Lower lobe of right lung (tissue), 2 donors: ENCODE results near the gene RANBP2. TPM values are rescaled to one million over a fixed set of nuclear protein-coding genes. Genes with fewer than 3 reads are reported as not detected.

Experiments used
- ATAC-seq, 2 donors: fragments of 200-7000 bp; cut with Tn5 transposase; one replicate each; pipeline ENCODE4 v1.9.1; 2020 to 2022; ENCODE audit warnings: mild to moderate bottlenecking in 2 of 2, moderate library complexity in 2 of 2
- DNase-seq: peaks from one replicate; pipeline ENCODE4 v3.0.0-alpha.2; 2020
- H3K27ac ChIP-seq: fragments of 200-600 bp; one replicate; pipeline ENCODE4 v1.8.0; 2022
- H3K27me3 ChIP-seq: fragments of 200-600 bp; one replicate; pipeline ENCODE4 v1.8.0; 2022; ENCODE audit warnings: low read depth
- H3K36me3 ChIP-seq: fragments of 200-600 bp; one replicate; pipeline ENCODE4 v1.8.0; 2022; ENCODE audit warnings: mild to moderate bottlenecking
- H3K4me1 ChIP-seq: fragments of 200-600 bp; one replicate; pipeline ENCODE4 v1.8.0; 2022
- H3K4me3 ChIP-seq: fragments of 200-600 bp; one replicate; pipeline ENCODE4 v1.8.0; 2022; ENCODE audit warnings: mild to moderate bottlenecking
- H3K9me3 ChIP-seq: fragments of 200-600 bp; one replicate; pipeline ENCODE4 v1.8.0; 2022
- CTCF ChIP-seq: fragments of 200-600 bp; IDR thresholded peaks from one replicate; pipeline ENCODE4 v1.8.0; 2022; ENCODE audit warnings: antibody characterized with exemption, mild to moderate bottlenecking
- intact Hi-C: fragments of 100-400 bp; cut with DNase I; formaldehyde crosslinking; loops from one replicate; pipeline ENCODE4 v1.11.0; 2022
- total RNA-seq: library from RNA; stranded (reverse); fragmentation: NEBNext Ultra II Directional; extraction: Animal tissue kit (Norgen Biotek cat#: 25700); gene quantifications from one replicate; pipeline ENCODE4 v1.2.1, GENCODE V29; 2021
- donor health status: DM: no; HTN: yes; CAD: no; lungs with severe emphysema.

The RANBP2 gene
- total RNA-seq, 1 donor from 2014 or later, result 72.5 TPM

- intact Hi-C loops, result no loop called here
- no peaks in the 10 kb centered on the region for H3K27me3 ChIP-seq
- H3K4me3 ChIP-seq, result peak overlapping the region; percentile 75
- peak overlapping the region; percentile 81 for H3K27ac ChIP-seq
- peaks cover 5% of the 10 kb centered on the region for H3K4me1 ChIP-seq
- ATAC-seq (no peak), DNase-seq (no peak)
- no peak for TF ChIP-seq CTCF
- H3K36me3 ChIP-seq, result peaks cover 27% of the 10 kb centered on the region
- H3K9me3 ChIP-seq, result no peaks in the 10 kb centered on the region
These were observed 67.9 kb downstream of the RANBP2 start for GRCh38 chr2:108787216-108787541.

GRCh38 chr2:108803045-108803736 lies 83.9 kb downstream of the RANBP2 start:
- no peak for TF ChIP-seq CTCF
- intact Hi-C loops, result no loop called here

DNA sequence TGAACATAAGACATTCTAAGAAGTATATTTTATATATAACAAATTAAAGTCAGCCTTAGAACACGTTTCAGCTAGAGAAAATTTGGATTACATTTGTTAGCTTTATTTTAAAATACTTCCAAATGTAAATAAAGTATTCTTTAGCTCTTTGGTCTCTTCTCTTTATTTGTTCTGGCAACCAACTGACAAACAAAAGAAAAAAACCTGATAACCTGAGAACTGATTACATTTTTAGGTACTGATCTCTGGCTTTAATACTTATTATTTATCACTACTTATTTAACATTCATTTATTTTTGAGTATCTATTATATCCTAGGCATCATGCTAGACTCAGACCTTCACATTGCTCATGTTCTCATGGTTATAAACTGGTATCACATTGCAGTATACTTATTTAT lies 85.8 kb downstream of the RANBP2 start:
- no peak for DNase-seq
- intact Hi-C loops, result no loop called here

More at GRCh38 chr2:108803045-108803736, 83.9 kb downstream of the RANBP2 start:
- Histone ChIP-seq H3K27ac (no peak overlapping the region), H3K4me1 (no peaks in the 10 kb centered on the region), H3K27me3 (no peaks in the 10 kb centered on the region), H3K9me3 (no peaks in the 10 kb centered on the region), H3K36me3 (peaks cover 6% of the 10 kb centered on the region), H3K4me3 (no peak overlapping the region)
- DNase-seq (no peak), ATAC-seq (no peak)

DNA sequence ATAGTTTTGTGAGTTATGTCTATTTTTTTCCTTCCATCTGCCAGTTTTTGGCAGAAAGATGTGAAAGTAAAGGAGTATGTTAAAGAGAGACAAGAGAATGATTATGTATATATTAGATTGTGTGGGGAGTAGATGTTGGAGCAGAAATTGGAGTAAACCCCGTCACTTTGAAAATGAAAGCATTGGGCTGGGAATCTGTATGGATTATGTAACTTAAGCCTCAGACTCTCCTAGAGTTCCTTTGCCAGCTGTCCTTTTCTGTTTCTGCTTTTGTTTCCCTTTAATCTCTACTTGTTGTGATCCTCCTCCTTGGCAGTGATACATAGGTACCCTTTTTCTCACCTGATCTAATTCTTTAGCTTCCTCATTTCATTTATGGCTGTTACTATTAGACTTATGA lies 86.5 kb downstream of the RANBP2 start:
- no peaks in the 10 kb centered on the region for H3K27me3 ChIP-seq
- ATAC-seq (no peak), DNase-seq (no peak)
- peaks cover 6% of the 10 kb centered on the region for H3K9me3 ChIP-seq
- H3K36me3 ChIP-seq, result peaks cover 4% of the 10 kb centered on the region
- intact Hi-C loops, result no loop called here
- no peaks in the 10 kb centered on the region for H3K4me1 ChIP-seq
- TF ChIP-seq CTCF, result no peak
- no peak overlapping the region for H3K4me3 ChIP-seq
- no peak overlapping the region for H3K27ac ChIP-seq

More for the DNA sequence above, 85.8 kb downstream of the RANBP2 start:
- H3K27ac ChIP-seq, result no peak overlapping the region
- H3K27me3 ChIP-seq, result no peaks in the 10 kb centered on the region
- TF ChIP-seq CTCF, result no peak
- H3K9me3 ChIP-seq, result peaks cover 6% of the 10 kb centered on the region
- ATAC-seq, result no peak
- no peak overlapping the region for H3K4me3 ChIP-seq
- peaks cover 4% of the 10 kb centered on the region for H3K36me3 ChIP-seq
- H3K4me1 ChIP-seq, result no peaks in the 10 kb centered on the region

DNA sequence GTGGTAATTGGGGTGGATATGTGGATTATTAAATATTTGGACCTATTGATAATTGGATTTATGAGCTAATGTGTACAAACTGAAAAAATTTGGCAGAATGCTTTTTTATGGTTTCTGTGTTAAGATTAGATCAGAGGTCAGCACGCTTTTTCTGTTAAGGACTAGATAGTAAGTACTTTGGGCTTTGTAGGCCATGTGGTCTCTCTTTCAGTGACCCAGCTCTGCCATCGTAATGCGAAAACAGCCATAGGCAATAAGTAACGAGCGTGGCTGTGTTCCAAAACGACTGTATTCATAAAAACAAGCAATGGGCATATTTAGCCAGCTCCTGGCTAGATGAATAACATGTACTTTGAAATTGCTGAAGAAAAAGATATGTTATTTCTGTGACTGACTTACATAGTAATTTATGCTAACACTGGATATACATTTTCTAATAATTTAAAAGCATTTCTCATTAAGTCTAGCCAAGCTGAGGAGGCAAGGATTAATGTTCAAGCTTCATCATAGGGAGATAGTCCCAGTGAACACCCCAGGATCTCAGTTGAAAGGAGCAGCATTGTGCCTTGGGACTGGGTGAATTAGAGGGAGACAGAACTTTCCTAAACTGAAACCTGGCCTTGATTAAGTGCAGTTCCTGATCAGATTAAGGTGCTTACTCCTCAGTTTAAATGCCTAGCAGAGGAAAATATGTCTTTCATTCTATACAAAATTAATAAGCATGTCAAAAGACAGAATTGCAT lies 87.3 kb downstream of the RANBP2 start:
- Histone ChIP-seq H3K27ac (no peak overlapping the region), H3K27me3 (no peaks in the 10 kb centered on the region), H3K9me3 (peaks cover 6% of the 10 kb centered on the region), H3K4me1 (no peaks in the 10 kb centered on the region), H3K4me3 (no peak overlapping the region), H3K36me3 (peaks cover 4% of the 10 kb centered on the region)
- DNase-seq (no peak), ATAC-seq (no peak)
- TF ChIP-seq CTCF, result no peak
- intact Hi-C loops, result no loop called here
